ENCODE measurements around the gene RAB3IL1.

Gene RAB3IL1

DNA sequence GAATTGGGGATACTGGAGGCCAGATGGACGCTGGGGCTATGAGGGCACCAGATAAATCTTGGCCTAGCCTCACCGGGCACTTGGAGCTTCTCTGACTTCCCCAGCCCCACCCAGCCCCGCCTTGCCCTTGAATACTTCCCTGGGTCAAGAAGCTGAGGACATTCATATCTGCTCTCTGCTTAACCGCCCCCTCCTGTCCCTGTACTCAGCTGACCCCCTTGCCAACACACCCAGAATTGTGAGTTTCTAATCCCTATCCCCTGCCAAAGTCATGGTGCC, 48.0 kb downstream of the RAB3IL1 start:
- Mint-ChIP-seq H3K27me3 (ENCODE audit: low read depth, poor library complexity) (peaks cover 9% of the 10 kb centered on the region), H3K36me3 (ENCODE audit: low read depth) (peaks cover 16% of the 10 kb centered on the region), H3K4me1 (peaks cover 32% of the 10 kb centered on the region), H3K4me3 (no peak overlapping the region), H3K27ac (peak overlapping the region; percentile 55), H3K9me3 (no peaks in the 10 kb centered on the region)
- no peak for DNase-seq
- TF ChIP-seq, protein P1, sequence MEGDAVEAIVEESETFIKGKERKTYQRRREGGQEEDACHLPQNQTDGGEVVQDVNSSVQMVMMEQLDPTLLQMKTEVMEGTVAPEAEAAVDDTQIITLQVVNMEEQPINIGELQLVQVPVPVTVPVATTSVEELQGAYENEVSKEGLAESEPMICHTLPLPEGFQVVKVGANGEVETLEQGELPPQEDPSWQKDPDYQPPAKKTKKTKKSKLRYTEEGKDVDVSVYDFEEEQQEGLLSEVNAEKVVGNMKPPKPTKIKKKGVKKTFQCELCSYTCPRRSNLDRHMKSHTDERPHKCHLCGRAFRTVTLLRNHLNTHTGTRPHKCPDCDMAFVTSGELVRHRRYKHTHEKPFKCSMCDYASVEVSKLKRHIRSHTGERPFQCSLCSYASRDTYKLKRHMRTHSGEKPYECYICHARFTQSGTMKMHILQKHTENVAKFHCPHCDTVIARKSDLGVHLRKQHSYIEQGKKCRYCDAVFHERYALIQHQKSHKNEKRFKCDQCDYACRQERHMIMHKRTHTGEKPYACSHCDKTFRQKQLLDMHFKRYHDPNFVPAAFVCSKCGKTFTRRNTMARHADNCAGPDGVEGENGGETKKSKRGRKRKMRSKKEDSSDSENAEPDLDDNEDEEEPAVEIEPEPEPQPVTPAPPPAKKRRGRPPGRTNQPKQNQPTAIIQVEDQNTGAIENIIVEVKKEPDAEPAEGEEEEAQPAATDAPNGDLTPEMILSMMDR (IDR thresholded peaks at IDR 0.05), result no peak

- peaks cover 16% of the 10 kb centered on the region for H3K36me3 Mint-ChIP-seq (ENCODE audit: low read depth)
- TF ChIP-seq, protein P1 (IDR thresholded peaks at IDR 0.05), result no peak
- no peak for DNase-seq
Measured at GRCh38 chr11:61868571-61869428, 48.6 kb downstream of the RAB3IL1 start.

DNA sequence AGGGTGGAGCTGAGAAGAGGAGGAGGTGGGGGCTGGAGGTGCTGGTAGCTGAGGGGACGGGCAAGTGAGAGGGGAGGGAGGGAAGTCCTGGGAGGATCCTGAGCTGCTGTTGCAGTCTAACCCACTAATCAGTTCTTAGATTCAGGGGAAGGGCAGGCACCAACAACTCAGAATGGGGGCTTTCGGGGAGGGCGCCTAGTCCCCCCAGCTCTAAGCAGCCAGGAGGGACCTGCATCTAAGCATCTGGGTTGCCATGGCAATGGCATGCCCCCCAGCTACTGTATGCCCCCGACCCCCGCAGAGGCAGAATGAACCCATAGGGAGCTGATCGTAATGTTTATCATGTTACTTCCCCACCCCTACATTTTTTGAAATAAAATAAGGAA, 50.4 kb downstream of the RAB3IL1 start:
- H3K4me1 Mint-ChIP-seq, result peaks cover 30% of the 10 kb centered on the region
- DNase-seq, result no peak
- H3K36me3 Mint-ChIP-seq (ENCODE audit: low read depth), result peaks cover 20% of the 10 kb centered on the region
- TF ChIP-seq, protein P1 (IDR thresholded peaks at IDR 0.05), result no peak
- no peak overlapping the region for H3K4me3 Mint-ChIP-seq
- H3K27ac Mint-ChIP-seq, result peak overlapping the region; percentile 25
- H3K27me3 Mint-ChIP-seq (ENCODE audit: low read depth, poor library complexity), result peaks cover 6% of the 10 kb centered on the region
- H3K9me3 Mint-ChIP-seq, result no peaks in the 10 kb centered on the region

More at GRCh38 chr11:61868571-61869428, 48.6 kb downstream of the RAB3IL1 start:
- Mint-ChIP-seq H3K4me3 (no peak overlapping the region), H3K27me3 (ENCODE audit: low read depth, poor library complexity) (peaks cover 6% of the 10 kb centered on the region), H3K4me1 (peaks cover 32% of the 10 kb centered on the region), H3K27ac (peak overlapping the region; percentile 81), H3K9me3 (no peaks in the 10 kb centered on the region)

DNA sequence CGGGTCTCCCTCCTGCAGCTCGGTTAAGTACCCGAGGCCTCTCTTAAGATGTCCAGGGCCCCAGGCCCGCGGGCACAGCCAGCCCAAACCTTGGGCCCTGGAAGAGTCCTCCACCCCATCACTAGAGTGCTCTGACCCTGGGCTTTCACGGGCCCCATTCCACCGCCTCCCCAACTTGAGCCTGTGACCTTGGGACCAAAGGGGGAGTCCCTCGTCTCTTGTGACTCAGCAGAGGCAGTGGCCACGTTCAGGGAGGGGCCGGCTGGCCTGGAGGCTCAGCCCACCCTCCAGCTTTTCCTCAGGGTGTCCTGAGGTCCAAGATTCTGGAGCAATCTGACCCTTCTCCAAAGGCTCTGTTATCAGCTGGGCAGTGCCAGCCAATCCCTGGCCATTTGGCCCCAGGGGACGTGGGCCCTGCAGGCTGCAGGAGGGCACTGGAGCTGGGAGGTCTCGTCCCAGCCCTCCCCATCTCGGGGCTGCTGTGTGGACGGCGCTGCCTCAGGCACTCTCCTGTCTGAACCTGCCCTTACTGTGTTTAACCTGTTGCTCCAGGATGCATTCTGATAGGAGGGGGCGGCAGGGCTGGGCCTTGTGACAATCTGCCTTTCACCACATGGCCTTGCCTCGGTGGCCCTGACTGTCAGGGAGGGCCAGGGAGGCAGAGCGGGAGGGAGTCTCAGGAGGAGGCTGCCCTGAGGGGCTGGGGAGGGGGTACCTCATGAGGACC, 51.0 kb downstream of the RAB3IL1 start:
- Mint-ChIP-seq H3K27ac (peak overlapping the region; percentile 39), H3K4me1 (peaks cover 26% of the 10 kb centered on the region), H3K36me3 (ENCODE audit: low read depth) (peaks cover 26% of the 10 kb centered on the region), H3K9me3 (no peaks in the 10 kb centered on the region), H3K4me3 (no peak overlapping the region), H3K27me3 (ENCODE audit: low read depth, poor library complexity) (peaks cover 6% of the 10 kb centered on the region)
- TF ChIP-seq, protein P1 (IDR thresholded peaks at IDR 0.05), result no peak
- no peak for DNase-seq

GRCh38 chr11:61864814-61865775, 52.3 kb downstream of the RAB3IL1 start:
- TF ChIP-seq, protein P1 (IDR thresholded peaks at IDR 0.05), result no peak
- peaks cover 39% of the 10 kb centered on the region for H3K36me3 Mint-ChIP-seq (ENCODE audit: low read depth)
- no peaks in the 10 kb centered on the region for H3K9me3 Mint-ChIP-seq
- H3K4me3 Mint-ChIP-seq, result no peak overlapping the region
- DNase-seq, result no peak
- H3K27me3 Mint-ChIP-seq (ENCODE audit: low read depth, poor library complexity), result no peaks in the 10 kb centered on the region
- H3K4me1 Mint-ChIP-seq, result peaks cover 13% of the 10 kb centered on the region
- peak overlapping the region; percentile 61 for H3K27ac Mint-ChIP-seq
